ENCODE results near the gene WDPCP. TPM values are rescaled to one million over a fixed set of nuclear protein-coding genes. Genes with fewer than 3 reads are reported as not detected.

WDPCP gene
- total and polyA plus RNA-seq, 2 of the 4 experiments (the other 2 are of a cell fraction), result 2.2 to 10.2 TPM

GRCh38 chr2:63440612-63441011, 147.7 kb downstream of the WDPCP start:
- POLR2A ChIA-PET (ENCODE audit: unreplicated experiment), result no interaction called here
- dilution Hi-C loops (cut with HindIII; ENCODE audit: low sequenced_read_pairs, unreplicated experiment) (no loop called here), in situ Hi-C loops (cut with MboI; ENCODE audit: low sequenced_read_pairs) (no loop called here)

More at GRCh38 chr2:63440612-63441011, 147.7 kb downstream of the WDPCP start:
- Histone ChIP-seq H2BK5ac (ENCODE audit: low read depth, low read length, poor library complexity, severe bottlenecking) (no peak overlapping the region), H3K4me2 (ENCODE audit: low read depth, low read length) (no peak overlapping the region), H4K8ac (ENCODE audit: low read depth in 2 of 2, low read length in 2 of 2) (no peak overlapping the region), H3K4me3 (ENCODE audit: insufficient read depth, low read depth, low read length) (no peak overlapping the region), H3K36me3 (ENCODE audit: control insufficient read depth, insufficient read depth, low read length) (no peaks in the 10 kb centered on the region), H3K9ac (ENCODE audit: low read depth, low read length) (no peak overlapping the region), H3K9me3 (ENCODE audit: control insufficient read depth, insufficient read depth, low read length) (no peaks in the 10 kb centered on the region), H2AK9ac (replicated peaks; ENCODE audit: low read depth, low read length, poor library complexity) (no peak overlapping the region), H2AFZ (replicated peaks; ENCODE audit: low read length, poor library complexity) (no peak overlapping the region), H3K56ac (ENCODE audit: extremely low read depth, insufficient read depth, low read length) (no peak overlapping the region), H2BK20ac (ENCODE audit: low read depth, low read length) (no peak overlapping the region), H3K23ac (ENCODE audit: low read depth, low read length) (no peak overlapping the region), H3K9me1 (ENCODE audit: insufficient read depth, low read length) (no peaks in the 10 kb centered on the region), H4K5ac (ENCODE audit: low read depth, low read length) (no peak overlapping the region), H3K27me3 (ENCODE audit: control insufficient read depth, insufficient read depth, low read length) (no peaks in the 10 kb centered on the region), H3K18ac (ENCODE audit: low read depth, low read length) (no peak overlapping the region), H3K14ac (replicated peaks; ENCODE audit: low read depth, low read length) (no peak overlapping the region), H3K4ac (ENCODE audit: low read depth, low read length) (no peak overlapping the region), H4K20me1 (ENCODE audit: insufficient read depth, low read length) (no peaks in the 10 kb centered on the region), H3K79me1 (ENCODE audit: low read depth in 1 of 2, low read length in 2 of 2) (no peaks in the 10 kb centered on the region), H2AK5ac (ENCODE audit: low read depth, low read length) (no peak overlapping the region), H2BK15ac (ENCODE audit: low read depth, low read length) (no peak overlapping the region), H4K91ac (ENCODE audit: insufficient read depth, low read depth, low read length) (no peak overlapping the region), H2BK120ac (ENCODE audit: low read depth, low read length) (no peak overlapping the region), H3K4me1 (ENCODE audit: control insufficient read depth, insufficient read depth, low read length) (no peaks in the 10 kb centered on the region; the same call in 1 of the 2 replicates), H3K27ac (ENCODE audit: insufficient read depth, low read length) (no peak overlapping the region)
- WGBS, 2 experiments (ENCODE audit: extremely low coverage in 2 of 2, insufficient read length in 1 of 2), result no CpG with 5 or more reads among the region's 1 CpG
- no peak for TF ChIP-seq POLR2A (IDR thresholded peaks at IDR 0.05; ENCODE audit: low read depth, low read length)
- no peak for TF ChIP-seq RFX5 (IDR thresholded peaks at IDR 0.05; ENCODE audit: low read depth, low read length)
- TF ChIP-seq RAD21 (IDR thresholded peaks at IDR 0.05; ENCODE audit: low read length), result no peak
- no peak for TF ChIP-seq RCOR1 (IDR thresholded peaks at IDR 0.05; ENCODE audit: insufficient replicate concordance, low read length)
- TF ChIP-seq FOS (IDR thresholded peaks at IDR 0.05; ENCODE audit: low read depth, low read length), result 0 out of 2 replicates have a peak, but pooled peaks have one; percentile 41
- TF ChIP-seq CHD1 (IDR thresholded peaks at IDR 0.05; ENCODE audit: low read depth, low read length), result no peak
- TF ChIP-seq CTCF (conservative IDR thresholded peaks at IDR 0.05; ENCODE audit: low read depth, low read length), result no peak
- TF ChIP-seq, protein P1, sequence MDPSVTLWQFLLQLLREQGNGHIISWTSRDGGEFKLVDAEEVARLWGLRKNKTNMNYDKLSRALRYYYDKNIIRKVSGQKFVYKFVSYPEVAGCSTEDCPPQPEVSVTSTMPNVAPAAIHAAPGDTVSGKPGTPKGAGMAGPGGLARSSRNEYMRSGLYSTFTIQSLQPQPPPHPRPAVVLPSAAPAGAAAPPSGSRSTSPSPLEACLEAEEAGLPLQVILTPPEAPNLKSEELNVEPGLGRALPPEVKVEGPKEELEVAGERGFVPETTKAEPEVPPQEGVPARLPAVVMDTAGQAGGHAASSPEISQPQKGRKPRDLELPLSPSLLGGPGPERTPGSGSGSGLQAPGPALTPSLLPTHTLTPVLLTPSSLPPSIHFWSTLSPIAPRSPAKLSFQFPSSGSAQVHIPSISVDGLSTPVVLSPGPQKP (IDR thresholded peaks at IDR 0.05; ENCODE audit: borderline replicate concordance, low read depth, low read length), result no peak
- TF ChIP-seq SMC3 (IDR thresholded peaks at IDR 0.05; ENCODE audit: low read depth, low read length), result no peak
- TF ChIP-seq, protein P2, sequence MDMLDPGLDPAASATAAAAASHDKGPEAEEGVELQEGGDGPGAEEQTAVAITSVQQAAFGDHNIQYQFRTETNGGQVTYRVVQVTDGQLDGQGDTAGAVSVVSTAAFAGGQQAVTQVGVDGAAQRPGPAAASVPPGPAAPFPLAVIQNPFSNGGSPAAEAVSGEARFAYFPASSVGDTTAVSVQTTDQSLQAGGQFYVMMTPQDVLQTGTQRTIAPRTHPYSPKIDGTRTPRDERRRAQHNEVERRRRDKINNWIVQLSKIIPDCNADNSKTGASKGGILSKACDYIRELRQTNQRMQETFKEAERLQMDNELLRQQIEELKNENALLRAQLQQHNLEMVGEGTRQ (IDR thresholded peaks at IDR 0.05; ENCODE audit: low read depth, low read length), result no peak
- no peak for TF ChIP-seq BHLHE40 (IDR thresholded peaks at IDR 0.05; ENCODE audit: low read depth, low read length)
- TF ChIP-seq MXI1 (IDR thresholded peaks at IDR 0.05; ENCODE audit: borderline replicate concordance, low read depth, low read length), result no peak
- peak; percentile 55 for TF ChIP-seq CEBPB (IDR thresholded peaks at IDR 0.05; ENCODE audit: low read depth, low read length)
- no peak for TF ChIP-seq MAZ (IDR thresholded peaks at IDR 0.05; ENCODE audit: borderline replicate concordance, low read depth, low read length)
- TF ChIP-seq NFE2L2 (IDR thresholded peaks at IDR 0.05; ENCODE audit: low read depth, low read length), result no peak
- no peak for TF ChIP-seq MAFK (IDR thresholded peaks at IDR 0.05; ENCODE audit: low read depth, low read length)
- DNase-seq, result peak; percentile 79
- CTCF ChIA-PET, result interaction anchor here (0.6 to 1.8 kb wide), 2 partner anchors 30 to 802 kb away, joined by 3 to 4 read pairs; no protein-coding TSS in a partner anchor
- intact Hi-C loops (cut with micrococcal nuclease), result no loop called here
- peak; percentile 79 for ATAC-seq (ENCODE audit: low read depth)
- BruUV-seq (replicated peaks), result no TSS peak

All from IMR-90 (cell line).